NCI-H526 (cell line): ENCODE results near the gene LHPP.
A peak's percentile ranks its signal among the peaks of the same experiment; 100 is the strongest.

Experiments used
- DNase-seq, 2 experiments: peaks; one replicate each; lab custom pipeline; 2025; lab: John Stamatoyannopoulos, UW

The LHPP gene

DNA sequence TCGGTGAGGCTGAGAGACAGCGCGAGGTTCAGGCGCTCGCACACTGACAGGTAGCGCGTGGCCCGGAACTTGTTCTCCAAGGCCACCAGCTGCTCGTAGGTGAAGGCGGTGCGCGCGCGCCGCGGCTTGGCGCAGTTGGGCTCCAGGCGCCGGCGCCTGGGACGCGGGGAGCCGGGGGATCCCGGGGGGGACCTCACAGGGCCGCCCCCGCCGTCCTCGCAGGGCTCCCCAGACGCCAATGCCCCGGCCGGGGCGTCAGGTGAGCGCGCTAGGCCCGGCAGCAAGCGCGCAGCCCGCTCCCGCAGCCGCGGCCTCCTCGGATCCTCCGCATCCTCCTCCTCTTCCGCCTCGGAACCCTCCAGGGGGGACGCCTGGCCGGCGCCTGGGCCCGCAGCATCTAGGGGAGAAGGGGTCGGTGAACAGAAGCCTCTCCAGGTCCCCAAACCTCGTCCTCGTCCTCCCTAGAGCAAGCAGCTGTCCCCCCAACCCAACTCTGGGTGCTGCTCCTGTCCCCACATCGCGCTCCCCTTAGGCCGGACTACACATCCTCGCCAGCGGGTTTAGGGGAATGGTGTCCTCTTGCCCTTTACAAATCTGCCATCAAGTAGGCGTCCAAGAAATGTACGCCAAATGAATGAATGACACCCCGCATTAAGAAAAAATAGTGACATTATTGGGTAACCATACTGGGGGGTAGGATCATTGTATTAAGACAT, 13.7 kb upstream of the LHPP start:
- DNase-seq: peak in 1 of 2 experiments; percentile 52

- peak in 1 of 2 experiments; percentile 14 for DNase-seq
Observed at GRCh38 chr10:124448696-124449169, 12.9 kb upstream of the LHPP start.

DNA sequence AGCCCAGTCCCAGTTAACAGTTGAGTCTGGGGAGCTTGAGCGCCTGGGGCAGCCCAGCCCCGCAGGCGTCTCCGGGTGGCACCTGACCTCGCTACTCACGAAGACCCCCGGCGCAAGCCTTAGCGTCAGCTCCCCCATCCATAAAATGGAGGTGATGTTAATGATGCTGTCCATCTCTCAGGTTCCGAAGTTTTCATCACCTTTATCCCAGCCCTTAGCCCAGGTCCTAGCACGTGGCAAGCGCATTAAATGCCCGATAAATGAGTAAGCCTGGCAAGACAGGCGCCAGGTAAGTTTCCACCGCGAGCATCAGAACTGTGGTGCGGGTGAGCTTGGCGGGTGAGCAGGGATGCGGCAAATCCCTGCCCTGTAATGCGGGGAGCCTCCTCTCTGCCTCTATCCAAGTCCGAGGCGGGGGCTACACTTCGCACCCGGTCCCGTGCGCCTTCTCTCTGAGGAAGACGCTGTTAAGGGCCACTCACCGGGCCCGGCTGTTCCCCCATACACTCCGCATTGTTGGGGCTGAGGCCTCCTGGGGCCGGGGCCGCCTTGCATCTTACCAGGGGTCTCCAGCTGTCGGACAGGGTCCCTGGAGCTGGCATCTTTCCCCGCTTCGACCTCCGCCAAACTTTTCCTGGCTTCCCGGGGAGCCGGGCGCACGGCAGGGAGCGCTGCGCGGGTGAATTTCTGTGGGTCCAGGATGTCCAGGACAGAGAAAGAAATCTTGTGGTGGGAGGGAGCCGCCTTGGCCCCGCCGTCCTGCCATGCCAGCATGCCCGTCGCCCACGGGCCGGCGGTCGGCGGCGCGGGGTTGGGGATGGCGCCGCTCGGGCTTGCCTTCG, 12.2 kb upstream of the LHPP start:
- peak in 1 of 2 experiments; percentile 32 for DNase-seq

- DNase-seq: peak in 1 of 2 experiments; percentile 49
Observed at GRCh38 chr10:124450012-124450782, 11.4 kb upstream of the LHPP start, which contains the start of gene NKX1-2. TSS of gene NKX1-2 (minus strand) at chr10:124450035. CDS start at chr10:124449943, 92 bp downstream.

GRCh38 chr10:124450783-124451057, 10.9 kb upstream of the LHPP start:
- DNase-seq: no peak

GRCh38 chr10:124451276-124451675, 10.3 kb upstream of the LHPP start:
- no peak for DNase-seq

DNA sequence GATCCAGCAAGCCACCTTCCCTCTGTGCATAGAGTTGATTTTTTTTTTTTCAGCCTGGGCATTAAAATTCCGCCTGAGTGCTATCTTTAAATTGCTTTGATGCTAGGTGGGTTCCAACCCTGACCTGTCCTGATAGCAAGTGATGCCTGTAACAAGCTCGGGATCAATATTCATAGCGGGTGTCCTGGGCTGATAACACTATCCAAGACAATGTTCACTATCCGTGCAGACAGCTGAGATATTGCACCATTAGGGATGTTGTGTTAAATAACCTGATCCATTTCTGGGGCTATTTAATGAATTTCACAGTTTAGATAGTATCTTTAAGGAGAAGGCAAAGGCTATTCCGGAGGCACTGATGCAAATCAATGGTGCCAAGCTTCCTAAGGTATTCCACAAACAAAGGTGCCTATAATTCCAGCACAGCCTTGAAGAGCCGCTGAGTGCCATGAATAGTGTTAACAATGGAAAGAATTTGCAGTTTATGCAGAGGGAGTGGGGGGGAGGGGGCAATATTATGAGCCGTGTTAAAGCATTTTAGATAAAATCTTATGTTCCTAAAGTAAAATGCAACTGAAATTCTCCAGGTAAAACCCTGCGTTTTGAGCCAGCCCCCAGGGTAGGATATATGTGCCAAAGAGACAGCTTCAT, 7.5 kb upstream of the LHPP start:
- no peak for DNase-seq

DNA sequence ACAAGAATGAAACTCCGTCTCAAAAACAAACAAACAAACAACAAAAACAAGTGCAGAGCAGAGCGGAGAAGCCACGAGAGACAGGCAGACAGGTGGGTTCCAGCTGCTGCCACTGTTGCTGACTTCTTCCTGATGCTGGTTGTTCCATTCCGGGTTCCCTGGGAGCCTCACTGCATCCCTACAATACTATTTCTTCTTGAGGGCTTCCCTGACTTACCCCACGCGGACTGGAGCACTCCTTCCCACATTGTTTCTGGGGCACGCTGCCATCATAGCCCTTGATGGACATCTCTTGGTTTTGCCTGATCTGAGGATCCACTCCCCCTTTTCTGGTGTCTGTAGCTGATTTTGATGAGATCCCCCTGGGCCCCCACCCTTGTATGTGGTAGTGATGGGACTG, 6.2 kb upstream of the LHPP start:
- no peak for DNase-seq

DNA sequence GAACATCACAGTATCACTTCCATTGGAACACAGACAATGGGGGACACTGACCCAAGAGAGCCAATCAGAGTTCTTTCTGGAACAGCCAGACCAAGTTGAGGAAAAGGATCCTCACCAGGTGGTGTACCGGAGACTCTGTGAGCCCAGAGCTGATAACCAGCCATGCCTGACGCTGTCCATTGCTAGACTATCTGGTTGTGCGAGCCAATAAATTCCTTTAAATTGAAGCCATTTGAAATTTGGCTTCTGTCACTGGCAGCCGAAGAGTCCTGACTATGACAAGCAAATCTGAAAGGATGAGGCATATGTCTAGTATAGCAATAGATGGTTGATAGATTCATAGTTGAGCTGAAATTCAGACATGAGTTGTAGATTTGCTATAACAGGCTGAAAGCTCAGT, 3.1 kb upstream of the LHPP start:
- no peak for DNase-seq

DNA sequence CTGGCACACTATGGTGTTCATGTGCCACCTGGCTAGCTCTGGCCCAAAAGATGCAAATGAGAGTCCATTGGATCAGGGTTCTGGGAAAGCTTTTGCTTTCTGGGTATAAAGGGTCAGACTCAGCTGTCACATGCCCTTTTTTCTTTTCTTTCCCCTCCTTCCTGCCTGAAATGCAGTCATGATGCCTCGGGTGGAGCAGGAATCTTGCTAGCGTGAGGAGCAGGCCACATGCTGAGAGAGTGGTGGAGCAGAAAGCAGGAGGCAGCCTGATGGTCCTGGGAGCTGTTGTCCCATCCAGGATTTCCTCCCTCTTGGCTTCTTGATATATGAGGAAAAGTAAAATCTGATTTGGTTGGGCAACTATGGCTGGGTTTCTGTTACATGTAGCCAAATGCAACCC, 2.7 kb upstream of the LHPP start:
- no peak for DNase-seq

- DNase-seq: no peak
Observed at GRCh38 chr10:124459395-124459794, 2.2 kb upstream of the LHPP start.

- no peak for DNase-seq
Observed at GRCh38 chr10:124460144-124460543, 1.5 kb upstream of the LHPP start.

- no peak for DNase-seq
Observed at GRCh38 chr10:124462348-124462695, 699 bp downstream of the LHPP start.

GRCh38 chr10:124464028-124464965, 2.7 kb downstream of the LHPP start:
- no peak for DNase-seq

DNA sequence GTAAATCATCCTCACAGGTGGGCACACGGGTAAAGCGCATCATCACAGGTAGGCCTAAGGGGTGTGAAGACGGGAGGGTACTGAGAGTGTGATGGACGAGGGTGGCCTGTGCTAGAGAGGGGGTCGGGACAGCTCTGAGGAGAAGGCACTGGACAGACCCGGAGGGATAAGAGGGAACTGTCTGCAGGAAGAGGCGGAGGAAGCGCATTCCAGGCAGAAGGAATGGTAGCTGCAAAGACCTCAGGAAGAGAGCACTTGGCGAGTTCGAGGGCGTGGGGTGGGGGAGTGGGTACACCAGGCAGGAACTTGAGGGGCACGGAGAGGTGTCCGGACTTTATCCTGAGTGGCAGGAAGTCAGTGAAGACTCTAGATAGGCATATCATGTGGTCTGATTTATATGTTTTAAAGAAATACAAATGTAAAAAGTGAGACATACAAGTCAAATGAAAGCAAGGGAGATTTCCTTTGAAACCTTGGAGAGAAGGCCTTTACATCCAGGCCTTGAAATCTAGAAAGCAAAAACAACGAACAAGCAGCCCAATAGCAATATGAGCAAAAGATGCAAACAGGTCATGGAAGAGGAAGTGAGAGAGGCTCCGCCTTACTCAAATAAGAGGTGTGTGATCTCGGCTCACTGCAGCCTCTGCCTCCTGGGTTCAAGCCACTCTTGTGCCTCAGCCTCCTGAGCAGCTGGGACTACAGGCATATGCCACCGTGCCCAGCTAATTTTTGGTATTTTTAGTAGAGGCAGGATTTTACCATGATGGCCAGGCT, 3.6 kb downstream of the LHPP start:
- DNase-seq: no peak

DNA sequence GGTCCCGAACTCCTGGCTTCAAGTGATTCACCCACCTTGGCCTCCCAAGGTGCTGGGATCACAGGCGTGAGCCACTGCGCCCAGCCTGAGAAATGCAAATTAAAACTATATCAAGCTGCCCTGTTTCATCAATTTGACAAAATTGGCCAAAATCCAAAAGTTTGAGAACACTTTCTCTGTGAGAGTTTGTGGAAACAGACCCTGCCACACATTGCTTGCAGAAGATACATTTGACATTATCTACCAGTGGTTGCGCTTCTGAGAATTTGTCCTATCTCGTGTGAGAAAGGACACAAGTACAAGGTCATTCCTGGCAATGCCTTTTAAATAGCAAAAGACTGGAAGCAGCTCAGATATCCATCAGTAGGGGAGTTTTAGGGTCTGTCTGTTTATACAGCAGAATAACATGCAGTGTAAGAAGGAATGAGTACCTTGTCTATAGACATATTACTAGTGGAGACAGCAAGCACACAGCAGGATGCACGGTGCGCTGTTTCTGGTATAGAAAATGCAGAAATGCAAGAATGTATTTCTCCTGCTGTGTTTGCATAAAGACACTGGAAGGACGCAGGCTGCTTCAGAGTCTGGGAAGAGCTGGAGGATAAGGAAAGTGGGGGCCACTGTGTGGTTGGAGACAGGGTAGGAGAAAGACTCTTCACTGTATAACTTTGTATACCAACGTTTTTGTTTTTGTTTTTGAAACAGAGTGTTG, 4.3 kb downstream of the LHPP start:
- DNase-seq: no peak

DNA sequence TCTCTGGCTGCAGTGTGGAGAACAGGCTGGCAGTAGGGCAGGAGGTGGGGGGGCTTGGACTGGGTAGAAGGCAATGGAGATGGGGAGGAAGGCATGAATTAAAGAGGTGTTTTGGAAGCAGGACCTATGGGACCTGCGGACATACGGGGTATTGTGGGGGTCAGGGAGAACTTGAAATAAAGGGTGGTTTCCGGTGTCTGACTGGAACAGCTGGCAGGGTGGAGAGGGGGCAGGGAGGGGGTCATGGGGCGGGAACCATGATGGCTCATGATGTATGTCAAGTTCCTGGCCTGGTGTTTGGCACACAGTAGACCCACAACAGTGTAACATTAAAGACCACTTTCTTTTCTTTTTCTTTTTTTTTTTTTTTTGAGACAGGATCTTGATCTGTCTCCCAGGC, 5.5 kb downstream of the LHPP start:
- DNase-seq: no peak

DNA sequence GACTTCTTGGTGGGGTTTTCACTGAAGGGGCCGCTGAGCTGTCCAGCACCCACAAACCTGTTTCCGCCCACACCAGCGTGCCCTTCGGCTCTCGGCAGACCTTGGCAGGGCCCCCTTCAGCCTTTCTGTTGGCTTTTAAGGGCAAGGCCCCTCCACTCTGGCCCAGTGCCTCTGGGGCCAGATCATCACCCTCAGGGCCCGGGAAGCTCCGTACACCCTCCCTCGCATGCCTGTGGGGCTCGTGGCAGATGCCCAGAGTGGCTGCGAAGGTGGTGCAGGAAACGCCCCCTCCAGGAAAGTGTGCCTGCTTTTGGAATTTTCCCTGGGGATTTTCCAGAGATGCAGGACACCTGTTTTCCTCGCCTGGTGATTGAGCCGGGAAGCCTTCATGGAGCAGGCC, 7.0 kb downstream of the LHPP start:
- no peak for DNase-seq

DNA sequence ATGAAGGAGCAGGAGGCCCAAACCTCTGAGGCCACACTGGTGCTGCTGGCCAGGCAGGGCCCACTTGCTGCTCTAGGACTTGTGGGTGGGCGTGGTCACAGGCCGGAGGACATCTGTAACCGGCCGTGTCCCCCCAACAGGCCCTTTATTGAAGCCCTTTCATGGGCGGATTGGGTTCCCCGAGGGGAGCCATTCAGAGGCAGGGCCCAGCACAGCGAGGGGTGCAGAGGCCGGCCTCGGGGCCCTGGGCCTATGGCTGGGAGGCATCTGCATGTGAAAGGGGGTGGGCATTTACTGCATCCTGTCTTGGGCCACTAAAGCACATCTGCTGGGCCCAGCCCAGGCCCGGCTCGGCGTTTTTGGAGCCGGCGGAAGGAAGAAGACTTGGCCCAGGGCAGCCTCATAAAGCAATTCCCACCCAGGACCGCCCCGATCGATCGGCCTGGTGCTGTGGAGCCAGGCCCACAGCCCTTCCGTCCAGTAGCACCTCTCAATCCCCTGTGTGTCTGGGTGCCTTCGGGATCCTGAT, 8.4 kb downstream of the LHPP start:
- no peak for DNase-seq
